ENCODE measurements around the gene AADAC. TPM values are rescaled to one million over a fixed set of nuclear protein-coding genes. Genes with fewer than 3 reads are reported as not detected.

Gene AADAC
- total RNA-seq, 3 donors from 2014 or later (not counting 1 experiment from before 2014, with no cell fraction given), result not detected

- H3K27me3 Mint-ChIP-seq (ENCODE audit: low read depth in 2 of 2), result no peaks in the 10 kb centered on the region
- intact Hi-C loops (cut with micrococcal nuclease), result no loop called here
- TF ChIP-seq CTCF (IDR thresholded peaks at IDR 0.05), result no peak
- Histone ChIP-seq H3K27ac (ENCODE audit: low read length) (no peak overlapping the region), H3K4me1 (ENCODE audit: control insufficient read depth, insufficient read depth, low read length) (no peaks in the 10 kb centered on the region), H3K27me3 (ENCODE audit: control insufficient read depth, insufficient read depth, low read length) (no peaks in the 10 kb centered on the region), H3K4me3 (ENCODE audit: low read length) (no peak overlapping the region), H3K9me3 (ENCODE audit: control insufficient read depth, insufficient read depth, low read length) (no peaks in the 10 kb centered on the region), H3K36me3 (ENCODE audit: control insufficient read depth, insufficient read depth, low read length) (no peaks in the 10 kb centered on the region)
- H3K27ac Mint-ChIP-seq, result no peak overlapping the region
- H3K4me3 Mint-ChIP-seq, result no peak overlapping the region
- no peak for DNase-seq
- no peak for ATAC-seq
- no peaks in the 10 kb centered on the region for H3K4me1 Mint-ChIP-seq
- WGBS (ENCODE audit: insufficient coverage), result 67% methylated on average over 1 of the region's 2 CpGs
- no peaks in the 10 kb centered on the region for H3K36me3 Mint-ChIP-seq
- H3K9me3 Mint-ChIP-seq, result no peaks in the 10 kb centered on the region
Measured at GRCh38 chr3:151792411-151792810, 21.5 kb upstream of the AADAC start.

- no peaks in the 10 kb centered on the region for H3K36me3 Mint-ChIP-seq
- no peaks in the 10 kb centered on the region for H3K9me3 Mint-ChIP-seq
- H3K4me3 Mint-ChIP-seq, result no peak overlapping the region
- H3K27me3 Mint-ChIP-seq (ENCODE audit: low read depth in 2 of 2), result no peaks in the 10 kb centered on the region
- H3K4me1 Mint-ChIP-seq, result no peaks in the 10 kb centered on the region
- ATAC-seq, result no peak
- Histone ChIP-seq H3K36me3 (ENCODE audit: control insufficient read depth, insufficient read depth, low read length) (no peaks in the 10 kb centered on the region), H3K27me3 (ENCODE audit: control insufficient read depth, insufficient read depth, low read length) (no peaks in the 10 kb centered on the region), H3K27ac (ENCODE audit: low read length) (no peak overlapping the region), H3K9me3 (ENCODE audit: control insufficient read depth, insufficient read depth, low read length) (no peaks in the 10 kb centered on the region), H3K4me1 (ENCODE audit: control insufficient read depth, insufficient read depth, low read length) (no peaks in the 10 kb centered on the region), H3K4me3 (ENCODE audit: low read length) (no peak overlapping the region)
- intact Hi-C loops (cut with micrococcal nuclease), result no loop called here
- TF ChIP-seq CTCF (IDR thresholded peaks at IDR 0.05), result no peak
- no peak overlapping the region for H3K27ac Mint-ChIP-seq
- 100% methylated on average over 1 of the region's 2 CpGs for WGBS (ENCODE audit: insufficient coverage)
- no peak for DNase-seq
Measured at GRCh38 chr3:151793636-151794035, 20.3 kb upstream of the AADAC start.

- intact Hi-C loops (cut with micrococcal nuclease), result no loop called here
- no peaks in the 10 kb centered on the region for H3K9me3 ChIP-seq (ENCODE audit: control insufficient read depth, insufficient read depth, low read length)
- no peak for TF ChIP-seq CTCF (IDR thresholded peaks at IDR 0.05)
Measured at GRCh38 chr3:151794080-151794479, 19.8 kb upstream of the AADAC start.

GRCh38 chr3:151795276-151795675 lies 18.6 kb upstream of the AADAC start:
- H3K4me1 Mint-ChIP-seq, result no peaks in the 10 kb centered on the region
- H3K4me3 ChIP-seq (ENCODE audit: low read length), result no peak overlapping the region
- no peak overlapping the region for H3K4me3 Mint-ChIP-seq
- DNase-seq (no peak), ATAC-seq (no peak)
- intact Hi-C loops (cut with micrococcal nuclease), result no loop called here
- no peaks in the 10 kb centered on the region for H3K27me3 Mint-ChIP-seq (ENCODE audit: low read depth in 2 of 2)
- H3K36me3 ChIP-seq (ENCODE audit: control insufficient read depth, insufficient read depth, low read length), result no peaks in the 10 kb centered on the region
- no peak overlapping the region for H3K27ac ChIP-seq (ENCODE audit: low read length)
- H3K27me3 ChIP-seq (ENCODE audit: control insufficient read depth, insufficient read depth, low read length), result no peaks in the 10 kb centered on the region
- H3K9me3 ChIP-seq (ENCODE audit: control insufficient read depth, insufficient read depth, low read length), result no peaks in the 10 kb centered on the region
- H3K9me3 Mint-ChIP-seq, result no peaks in the 10 kb centered on the region
- WGBS (ENCODE audit: insufficient coverage), result 100% methylated on average over 3 of the region's 4 CpGs
- H3K4me1 ChIP-seq (ENCODE audit: control insufficient read depth, insufficient read depth, low read length), result no peaks in the 10 kb centered on the region
- no peak for TF ChIP-seq CTCF (IDR thresholded peaks at IDR 0.05)
- H3K27ac Mint-ChIP-seq, result no peak overlapping the region
- H3K36me3 Mint-ChIP-seq, result no peaks in the 10 kb centered on the region

More at GRCh38 chr3:151794080-151794479, 19.8 kb upstream of the AADAC start:
- no peaks in the 10 kb centered on the region for H3K36me3 ChIP-seq (ENCODE audit: control insufficient read depth, insufficient read depth, low read length)
- H3K4me3 ChIP-seq (ENCODE audit: low read length), result no peak overlapping the region
- H3K4me1 ChIP-seq (ENCODE audit: control insufficient read depth, insufficient read depth, low read length), result no peaks in the 10 kb centered on the region
- Mint-ChIP-seq H3K36me3 (no peaks in the 10 kb centered on the region), H3K4me3 (no peak overlapping the region), H3K4me1 (no peaks in the 10 kb centered on the region), H3K27me3 (ENCODE audit: low read depth in 2 of 2) (no peaks in the 10 kb centered on the region), H3K9me3 (no peaks in the 10 kb centered on the region), H3K27ac (no peak overlapping the region)
- H3K27ac ChIP-seq (ENCODE audit: low read length), result no peak overlapping the region
- H3K27me3 ChIP-seq (ENCODE audit: control insufficient read depth, insufficient read depth, low read length), result no peaks in the 10 kb centered on the region
- DNase-seq (no peak), ATAC-seq (no peak)
- 90% methylated on average over 1 of the region's 2 CpGs for WGBS (ENCODE audit: insufficient coverage)

Data from natural killer cell (primary cell).